Kidney (tissue), 14 donors: ENCODE measurements around the gene MAK. TPM values are rescaled to one million over a fixed set of nuclear protein-coding genes. Genes with fewer than 3 reads are reported as not detected.
A peak's percentile ranks its signal among the peaks of the same experiment; 100 is the strongest.

Experiments
- DNase-seq, 5 donors: peaks; one replicate each; pipeline ENCODE4 v3.0.0-alpha.2; 2013 to 2020
- FAIRE-seq: peaks from 2 replicates; lab custom pipeline; 2012; peaks lifted over from hg19 to GRCh38; lab: Jason Lieb, UNC
- H3K27ac ChIP-seq, 2 donors: one replicate each; pipeline ENCODE4 v1.7.0; 2013; ENCODE audit warnings: low read depth in 2 of 2, low read length in 2 of 2, inconsistent platforms in 1 of 2
- H3K27me3 ChIP-seq: one replicate; pipeline ENCODE4 v1.7.1; 2013; ENCODE audit warnings: low read length, inconsistent platforms; ENCODE audit not compliant: control insufficient read depth, insufficient read depth
- H3K36me3 ChIP-seq, 3 donors: one replicate each; pipeline versions ENCODE4 v1.7.0 to v1.7.1; 2013; ENCODE audit warnings: low read length in 3 of 3, control low read depth in 1 of 3, inconsistent platforms in 1 of 3; ENCODE audit not compliant: insufficient read depth in 3 of 3, control insufficient read depth in 2 of 3
- H3K4me1 ChIP-seq, 3 donors: one replicate each; pipeline versions ENCODE4 v1.7.0 to v1.7.1; 2013; ENCODE audit warnings: low read length in 3 of 3, inconsistent platforms in 1 of 3, low read depth in 1 of 3; ENCODE audit not compliant: control insufficient read depth in 2 of 3, insufficient read depth in 2 of 3
- H3K4me3 ChIP-seq, 3 donors: one replicate each; pipeline versions ENCODE4 v1.7.0 to v1.8.1; 2013; ENCODE audit warnings: low read length in 3 of 3, control low read depth in 1 of 3, inconsistent platforms in 1 of 3
- H3K9ac ChIP-seq, 3 donors: one replicate each; pipeline versions ENCODE4 v1.7.0 to v1.7.1; 2013; ENCODE audit warnings: low read length in 3 of 3, control low read depth in 1 of 3, inconsistent platforms in 1 of 3
- H3K9me3 ChIP-seq, 3 donors: one replicate each; pipeline versions ENCODE4 v1.7.0 to v1.7.1; 2013; ENCODE audit warnings: low read length in 3 of 3, control low read depth in 1 of 3, inconsistent platforms in 1 of 3; ENCODE audit not compliant: control insufficient read depth in 2 of 3, insufficient read depth in 1 of 3
- CTCF ChIP-seq: IDR thresholded peaks from 3 replicates; pipeline ENCODE4 v1.5.1; 2012; ENCODE audit warnings: mild to moderate bottlenecking, moderate library complexity, borderline replicate concordance; ENCODE audit not compliant: insufficient read depth; ENCODE audit errors: extremely low read depth
- intact Hi-C: fragments of 100-400 bp; cut with DNase I; formaldehyde crosslinking; loops from one replicate; pipeline ENCODE4 v1.11.1; 2022
- polyA plus RNA-seq: library from polyadenylated mRNA; stranded (reverse); fragments of 350-450 nt; fragmentation: Illumina TruSeq; extraction: RNeasy Lipid Tissue Mini Kit (QIAGEN cat#74804); gene quantifications from one replicate; pipeline ENCODE4 v1.2.3, GENCODE V29; 2014; ENCODE audit warnings: low read depth, low replicate concordance; ENCODE audit not compliant: insufficient read depth
- total RNA-seq: library from RNA; stranded (reverse); fragmentation: NEBNext Ultra II Directional; extraction: Animal tissue kit (Norgen Biotek cat#: 25700); gene quantifications from one replicate; pipeline ENCODE4 v1.2.1, GENCODE V29; 2021
- donor health status: control.
- donor health status: control.
- donor health status: control.
- donor health status: control.
- donor health status: control.
- donor health status: DM: yes; HTN: yes; CAD: no.
- donor health status: Normal renal cell carcinoma (clear cell type).

The MAK gene
- total and polyA plus RNA-seq, 2 donors from 2014 or later: 0.66 TPM; not detected in 1

GRCh38 chr6:10837009-10837621 lies 1.2 kb downstream of the MAK start:
- H3K27me3 ChIP-seq: no peaks in the 10 kb centered on the region
- no peaks in the 10 kb centered on the region for H3K36me3 ChIP-seq
- no peaks in the 10 kb centered on the region for H3K4me1 ChIP-seq
- H3K27ac ChIP-seq: no peak overlapping the region
- DNase-seq (peak; percentile 44 to 76 (median 67)), FAIRE-seq (no peak)
- TF ChIP-seq CTCF: no peak
- H3K9me3 ChIP-seq: no peaks in the 10 kb centered on the region
- intact Hi-C loops: no loop called here
- H3K4me3 ChIP-seq: peak overlapping the region; percentile 45 to 79 (median 58)
- H3K9ac ChIP-seq: peak overlapping the region; percentile 8 to 69 (median 11)

- Histone ChIP-seq H3K27ac (no peak overlapping the region), H3K4me1 (no peaks in the 10 kb centered on the region), H3K36me3 (no peaks in the 10 kb centered on the region), H3K9ac (no peak overlapping the region), H3K9me3 (no peaks in the 10 kb centered on the region), H3K27me3 (no peaks in the 10 kb centered on the region), H3K4me3 (no peak overlapping the region)
- no peak for TF ChIP-seq CTCF
- no peak for FAIRE-seq
- intact Hi-C loops: no loop called here
- DNase-seq: no peak
Measured at GRCh38 chr6:10834823-10835222, 3.5 kb downstream of the MAK start.

GRCh38 chr6:10831609-10832008 lies 6.7 kb downstream of the MAK start:
- no peaks in the 10 kb centered on the region for H3K9me3 ChIP-seq
- no peak for FAIRE-seq
- H3K27me3 ChIP-seq: no peaks in the 10 kb centered on the region
- no peaks in the 10 kb centered on the region for H3K36me3 ChIP-seq
- H3K27ac ChIP-seq: no peak overlapping the region
- H3K4me1 ChIP-seq: no peaks in the 10 kb centered on the region
- TF ChIP-seq CTCF: no peak
- no peak overlapping the region for H3K9ac ChIP-seq
- intact Hi-C loops: no loop called here
- no peak overlapping the region for H3K4me3 ChIP-seq
- DNase-seq: no peak

- intact Hi-C loops: no loop called here
- FAIRE-seq (no peak), DNase-seq (no peak)
- TF ChIP-seq CTCF: no peak
- H3K9ac ChIP-seq: no peak overlapping the region
- no peak overlapping the region for H3K4me3 ChIP-seq
- no peaks in the 10 kb centered on the region for H3K9me3 ChIP-seq
- no peaks in the 10 kb centered on the region for H3K27me3 ChIP-seq
- no peak overlapping the region for H3K27ac ChIP-seq
- H3K36me3 ChIP-seq: no peaks in the 10 kb centered on the region
- no peaks in the 10 kb centered on the region for H3K4me1 ChIP-seq
Measured at GRCh38 chr6:10824819-10825218, 13.5 kb downstream of the MAK start.
